ENCODE results near the gene RNU7-1. TPM values are rescaled to one million over a fixed set of nuclear protein-coding genes. Genes with fewer than 3 reads are reported as not detected.

RNU7-1 gene
- total RNA-seq, 1 donor from 2014 or later, result not detected

DNA sequence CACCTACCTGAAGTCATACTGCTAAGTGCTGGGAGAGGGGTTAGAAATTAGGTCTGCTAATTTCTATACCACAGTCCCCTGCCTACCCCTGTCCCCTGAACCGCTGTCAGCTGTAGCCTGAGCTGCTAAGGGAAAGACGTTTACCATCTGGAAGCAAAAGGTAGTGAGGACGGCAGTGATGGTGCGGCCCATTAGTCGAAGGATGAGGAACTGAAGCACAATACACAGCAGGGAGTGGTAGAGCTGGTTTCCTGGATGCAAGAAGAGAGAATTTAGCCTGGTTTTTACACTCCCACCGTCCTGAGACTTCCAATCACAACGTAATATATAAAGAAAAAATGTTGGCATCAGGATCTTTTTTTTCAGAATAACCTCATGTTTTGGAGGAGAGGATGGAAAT is 38.9 kb downstream of the RNU7-1 start:
- no peaks in the 10 kb centered on the region for H3K27me3 Mint-ChIP-seq (ENCODE audit: low read depth)
- H3K27ac Mint-ChIP-seq (ENCODE audit: unreplicated experiment), result peak overlapping the region; percentile 67
- H3K9me3 Mint-ChIP-seq, result no peaks in the 10 kb centered on the region

DNA sequence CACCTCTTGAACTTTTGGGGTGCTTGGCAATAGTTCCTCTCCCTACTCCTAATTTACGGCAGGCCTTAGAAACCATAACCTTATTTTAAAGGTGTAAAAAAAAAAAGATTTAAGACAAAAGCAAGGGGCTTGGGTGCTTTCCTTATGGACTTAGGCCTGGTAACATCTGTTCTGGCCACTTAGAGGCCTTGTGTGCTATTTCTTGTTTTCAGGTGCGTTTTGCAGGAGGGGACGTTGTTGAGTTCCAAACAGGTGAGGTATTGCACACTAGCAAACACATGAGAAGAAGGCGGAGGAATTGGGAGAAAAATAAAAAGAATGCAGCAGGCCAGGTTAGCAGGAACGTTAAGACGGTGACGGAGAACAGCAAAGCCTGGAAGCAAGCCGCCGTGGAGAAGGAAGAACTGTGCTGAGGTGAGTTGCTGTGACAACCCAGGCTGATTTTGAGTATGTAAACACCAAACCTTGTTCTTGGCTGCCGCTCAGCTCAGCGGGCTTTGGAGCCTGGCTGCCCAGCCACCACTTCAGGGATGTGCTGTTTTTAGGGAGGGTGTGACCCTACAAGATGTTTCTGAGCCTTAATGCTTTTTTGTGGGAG is 44.4 kb downstream of the RNU7-1 start:
- no peak overlapping the region for H3K27ac Mint-ChIP-seq (ENCODE audit: unreplicated experiment)
- DNase-seq (ENCODE audit: low read depth, low spot score), result no peak
- TF ChIP-seq, protein P1, sequence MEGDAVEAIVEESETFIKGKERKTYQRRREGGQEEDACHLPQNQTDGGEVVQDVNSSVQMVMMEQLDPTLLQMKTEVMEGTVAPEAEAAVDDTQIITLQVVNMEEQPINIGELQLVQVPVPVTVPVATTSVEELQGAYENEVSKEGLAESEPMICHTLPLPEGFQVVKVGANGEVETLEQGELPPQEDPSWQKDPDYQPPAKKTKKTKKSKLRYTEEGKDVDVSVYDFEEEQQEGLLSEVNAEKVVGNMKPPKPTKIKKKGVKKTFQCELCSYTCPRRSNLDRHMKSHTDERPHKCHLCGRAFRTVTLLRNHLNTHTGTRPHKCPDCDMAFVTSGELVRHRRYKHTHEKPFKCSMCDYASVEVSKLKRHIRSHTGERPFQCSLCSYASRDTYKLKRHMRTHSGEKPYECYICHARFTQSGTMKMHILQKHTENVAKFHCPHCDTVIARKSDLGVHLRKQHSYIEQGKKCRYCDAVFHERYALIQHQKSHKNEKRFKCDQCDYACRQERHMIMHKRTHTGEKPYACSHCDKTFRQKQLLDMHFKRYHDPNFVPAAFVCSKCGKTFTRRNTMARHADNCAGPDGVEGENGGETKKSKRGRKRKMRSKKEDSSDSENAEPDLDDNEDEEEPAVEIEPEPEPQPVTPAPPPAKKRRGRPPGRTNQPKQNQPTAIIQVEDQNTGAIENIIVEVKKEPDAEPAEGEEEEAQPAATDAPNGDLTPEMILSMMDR (conservative IDR thresholded peaks at IDR 0.05), result no peak
- H3K36me3 Mint-ChIP-seq (ENCODE audit: low read depth), result peaks cover 10% of the 10 kb centered on the region
- H3K9me3 Mint-ChIP-seq, result no peaks in the 10 kb centered on the region
- H3K27me3 Mint-ChIP-seq (ENCODE audit: low read depth), result no peaks in the 10 kb centered on the region
- no peak overlapping the region for H3K4me3 Mint-ChIP-seq
- no peaks in the 10 kb centered on the region for H3K4me1 Mint-ChIP-seq

More for the DNA sequence above, 38.9 kb downstream of the RNU7-1 start:
- Mint-ChIP-seq H3K36me3 (ENCODE audit: low read depth) (peaks cover 11% of the 10 kb centered on the region), H3K4me1 (peaks cover 3% of the 10 kb centered on the region), H3K4me3 (no peak overlapping the region)
- TF ChIP-seq, protein P1 (conservative IDR thresholded peaks at IDR 0.05), result no peak
- DNase-seq (ENCODE audit: low read depth, low spot score), result no peak

Small RNA genes within 50 kb of the gene (microRNA-seq; reads per million reads assigned to microRNA genes)
- 11.8 reads per million, percentile 23 among the genes with 10 or more reads in this experiment for gene MIR141
- 296 reads per million, percentile 71 among the genes with 10 or more reads in this experiment for gene MIR200C

Other genes with a start within 250 kb of the RNU7-1 start
- gene PIANP, start 243.0 kb upstream of the RNU7-1 start, total RNA-seq, result 8.6 and 8.7 TPM in 2 replicates
- 37.5 and 37.7 TPM in 2 replicates for gene COPS7A, start 219.8 kb upstream of the RNU7-1 start, total RNA-seq
- 203 and 217 TPM in 2 replicates for gene MLF2, start 190.7 kb upstream of the RNU7-1 start, total RNA-seq
- 629 and 669 TPM in 2 replicates for gene PTMS, start 177.5 kb upstream of the RNU7-1 start, total RNA-seq
- 4.7 and 4.9 TPM in 2 replicates for gene LAG3, start 171.3 kb upstream of the RNU7-1 start, total RNA-seq
- gene CD4, start 154.3 kb upstream of the RNU7-1 start, total RNA-seq, result 3.8 and 4.1 TPM in 2 replicates
- gene GPR162, start 122.0 kb upstream of the RNU7-1 start, total RNA-seq, result 16.4 and 17.4 TPM in 2 replicates
- 47.4 and 52.7 TPM in 2 replicates for gene P3H3, start 115.4 kb upstream of the RNU7-1 start, total RNA-seq
- gene GNB3, start 102.9 kb upstream of the RNU7-1 start, total RNA-seq, result 21.2 and 22.2 TPM in 2 replicates
- 67.9 and 71.7 TPM in 2 replicates for gene CDCA3, start 92.5 kb upstream of the RNU7-1 start, total RNA-seq
- gene USP5, start 91.7 kb upstream of the RNU7-1 start, total RNA-seq, result 172 and 173 TPM in 2 replicates
- 685 and 713 TPM in 2 replicates for gene TPI1, start 76.3 kb upstream of the RNU7-1 start, total RNA-seq
- gene SPSB2, start 70.5 kb upstream of the RNU7-1 start, total RNA-seq, result 6.2 and 7.0 TPM in 2 replicates
- 4.8 and 5.2 TPM in 2 replicates for gene LRRC23, start 39.0 kb upstream of the RNU7-1 start, total RNA-seq
- gene ENO2, start 29.2 kb upstream of the RNU7-1 start, total RNA-seq, result 67.5 and 68.4 TPM in 2 replicates
- 118 and 122 TPM in 2 replicates for gene ATN1, start 15.9 kb upstream of the RNU7-1 start, total RNA-seq
- 293 and 298 TPM in 2 replicates for gene C12orf57, start 206 bp downstream of the RNU7-1 start, total RNA-seq
- gene PTPN6, start 7.5 kb downstream of the RNU7-1 start, total RNA-seq, result 0.73 and 1.1 TPM in 2 replicates
- gene PHB2, start 26.8 kb downstream of the RNU7-1 start, total RNA-seq, result 330 and 335 TPM in 2 replicates
- 57.5 and 65.5 TPM in 2 replicates for gene EMG1, start 27.1 kb downstream of the RNU7-1 start, total RNA-seq
- 29.7 and 32.8 TPM in 2 replicates for gene LPCAT3, start 74.7 kb downstream of the RNU7-1 start, total RNA-seq
- 2.2 and 3.6 TPM in 2 replicates for gene C1S, start 116.9 kb downstream of the RNU7-1 start, total RNA-seq
- 4.0 and 5.3 TPM in 2 replicates for gene C1R, start 148.6 kb downstream of the RNU7-1 start, total RNA-seq
- 12.8 and 15.3 TPM in 2 replicates for gene C1RL, start 165.4 kb downstream of the RNU7-1 start, total RNA-seq
- gene RBP5, start 185.1 kb downstream of the RNU7-1 start, total RNA-seq, result 0.65 and 1.0 TPM in 2 replicates
- gene CLSTN3, start 186.6 kb downstream of the RNU7-1 start, total RNA-seq, result 28.2 and 30.4 TPM in 2 replicates
- 40.2 and 42.2 TPM in 2 replicates for gene PEX5, start 245.9 kb downstream of the RNU7-1 start, total RNA-seq